ENCODE measurements around the gene ZBTB17. TPM values are rescaled to one million over a fixed set of nuclear protein-coding genes. Genes with fewer than 3 reads are reported as not detected.

The ZBTB17 gene
- total and polyA plus RNA-seq, 2 of the 4 experiments (the other 2 are of a cell fraction), result 26.3 to 58.2 TPM

DNA sequence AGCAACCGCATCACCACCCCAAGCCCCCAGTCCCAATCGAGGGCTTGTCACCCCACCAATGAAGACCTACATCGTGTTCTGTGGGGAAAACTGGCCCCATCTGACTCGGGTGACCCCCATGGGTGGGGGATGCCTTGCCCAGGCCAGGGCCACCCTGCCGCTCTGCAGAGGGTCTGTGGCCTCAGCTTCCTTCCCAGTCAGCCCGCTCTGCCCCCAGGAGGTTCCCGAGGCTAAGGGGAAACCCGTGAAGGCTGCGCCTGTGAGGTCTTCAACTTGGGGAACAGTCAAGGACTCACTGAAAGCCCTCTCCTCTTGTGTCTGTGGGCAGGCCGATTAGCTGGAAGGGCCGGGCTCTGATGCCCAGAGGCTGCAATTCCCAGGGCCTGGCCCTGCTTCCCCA is 30.1 kb upstream of the ZBTB17 start:
- intact Hi-C loops (cut with micrococcal nuclease), result loop anchor here (5.0 kb wide), 1 partner anchor 214 kb away; no protein-coding TSS in a partner anchor
- in situ Hi-C loops (cut with MboI; ENCODE audit: low sequenced_read_pairs), result no loop called here
- Histone ChIP-seq H3K27me3 (ENCODE audit: control insufficient read depth, insufficient read depth, low read length) (peaks cover 4% of the 10 kb centered on the region; the same call in 1 of the 2 replicates), H3K9me1 (ENCODE audit: insufficient read depth, low read length) (no peaks in the 10 kb centered on the region), H4K91ac (ENCODE audit: insufficient read depth, low read depth, low read length) (no peak overlapping the region), H3K4me3 (ENCODE audit: insufficient read depth, low read depth, low read length) (no peak overlapping the region), H2AFZ (replicated peaks; ENCODE audit: low read length, poor library complexity) (no peak overlapping the region), H2AK9ac (replicated peaks; ENCODE audit: low read depth, low read length, poor library complexity) (no peak overlapping the region), H3K23ac (ENCODE audit: low read depth, low read length) (no peak overlapping the region), H3K14ac (replicated peaks; ENCODE audit: low read depth, low read length) (no peak overlapping the region), H3K9me3 (ENCODE audit: control insufficient read depth, insufficient read depth, low read length) (no peaks in the 10 kb centered on the region), H3K27ac (ENCODE audit: insufficient read depth, low read length) (no peak overlapping the region), H3K36me3 (ENCODE audit: control insufficient read depth, insufficient read depth, low read length) (no peaks in the 10 kb centered on the region), H3K4ac (ENCODE audit: low read depth, low read length) (no peak overlapping the region), H4K5ac (ENCODE audit: low read depth, low read length) (no peak overlapping the region), H3K4me2 (ENCODE audit: low read depth, low read length) (no peak overlapping the region), H2BK5ac (ENCODE audit: low read depth, low read length, poor library complexity, severe bottlenecking) (no peak overlapping the region), H3K79me1 (ENCODE audit: low read depth in 1 of 2, low read length in 2 of 2) (no peaks in the 10 kb centered on the region), H2AK5ac (ENCODE audit: low read depth, low read length) (no peak overlapping the region), H4K8ac (ENCODE audit: low read depth in 2 of 2, low read length in 2 of 2) (no peak overlapping the region), H3K18ac (ENCODE audit: low read depth, low read length) (no peak overlapping the region), H3K56ac (ENCODE audit: extremely low read depth, insufficient read depth, low read length) (no peak overlapping the region), H2BK20ac (ENCODE audit: low read depth, low read length) (no peak overlapping the region), H3K4me1 (ENCODE audit: control insufficient read depth, insufficient read depth, low read length) (no peaks in the 10 kb centered on the region), H4K20me1 (ENCODE audit: insufficient read depth, low read length) (0 out of 2 replicates have a peak, but pooled peaks cover 4% of the 10 kb centered on the region), H2BK15ac (ENCODE audit: low read depth, low read length) (no peak overlapping the region), H2BK120ac (ENCODE audit: low read depth, low read length) (no peak overlapping the region), H3K9ac (ENCODE audit: low read depth, low read length) (no peak overlapping the region)
- POLR2A ChIA-PET (ENCODE audit: unreplicated experiment), result no interaction called here
- BruUV-seq (replicated peaks), result no TSS peak
- dilution Hi-C loops (cut with HindIII; ENCODE audit: low sequenced_read_pairs, unreplicated experiment), result no loop called here
- DNase-seq (no peak), ATAC-seq (ENCODE audit: low read depth) (no peak)
- CTCF ChIA-PET, result interaction anchor here (0.6 to 1.4 kb wide), 2 partner anchors 214 to 319 kb away, joined by 4 to 5 read pairs; no protein-coding TSS in a partner anchor
- TF ChIP-seq MXI1 (IDR thresholded peaks at IDR 0.05; ENCODE audit: borderline replicate concordance, low read depth, low read length) (no peak), MAZ (IDR thresholded peaks at IDR 0.05; ENCODE audit: borderline replicate concordance, low read depth, low read length) (no peak), RFX5 (IDR thresholded peaks at IDR 0.05; ENCODE audit: low read depth, low read length) (no peak), CEBPB (IDR thresholded peaks at IDR 0.05; ENCODE audit: low read depth, low read length) (no peak), RCOR1 (IDR thresholded peaks at IDR 0.05; ENCODE audit: insufficient replicate concordance, low read length) (no peak), CHD1 (IDR thresholded peaks at IDR 0.05; ENCODE audit: low read depth, low read length) (no peak), FOS (IDR thresholded peaks at IDR 0.05; ENCODE audit: low read depth, low read length) (no peak)
- TF ChIP-seq, protein P1, sequence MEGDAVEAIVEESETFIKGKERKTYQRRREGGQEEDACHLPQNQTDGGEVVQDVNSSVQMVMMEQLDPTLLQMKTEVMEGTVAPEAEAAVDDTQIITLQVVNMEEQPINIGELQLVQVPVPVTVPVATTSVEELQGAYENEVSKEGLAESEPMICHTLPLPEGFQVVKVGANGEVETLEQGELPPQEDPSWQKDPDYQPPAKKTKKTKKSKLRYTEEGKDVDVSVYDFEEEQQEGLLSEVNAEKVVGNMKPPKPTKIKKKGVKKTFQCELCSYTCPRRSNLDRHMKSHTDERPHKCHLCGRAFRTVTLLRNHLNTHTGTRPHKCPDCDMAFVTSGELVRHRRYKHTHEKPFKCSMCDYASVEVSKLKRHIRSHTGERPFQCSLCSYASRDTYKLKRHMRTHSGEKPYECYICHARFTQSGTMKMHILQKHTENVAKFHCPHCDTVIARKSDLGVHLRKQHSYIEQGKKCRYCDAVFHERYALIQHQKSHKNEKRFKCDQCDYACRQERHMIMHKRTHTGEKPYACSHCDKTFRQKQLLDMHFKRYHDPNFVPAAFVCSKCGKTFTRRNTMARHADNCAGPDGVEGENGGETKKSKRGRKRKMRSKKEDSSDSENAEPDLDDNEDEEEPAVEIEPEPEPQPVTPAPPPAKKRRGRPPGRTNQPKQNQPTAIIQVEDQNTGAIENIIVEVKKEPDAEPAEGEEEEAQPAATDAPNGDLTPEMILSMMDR (conservative IDR thresholded peaks at IDR 0.05; ENCODE audit: low read depth, low read length), result no peak
- TF ChIP-seq, protein P2, sequence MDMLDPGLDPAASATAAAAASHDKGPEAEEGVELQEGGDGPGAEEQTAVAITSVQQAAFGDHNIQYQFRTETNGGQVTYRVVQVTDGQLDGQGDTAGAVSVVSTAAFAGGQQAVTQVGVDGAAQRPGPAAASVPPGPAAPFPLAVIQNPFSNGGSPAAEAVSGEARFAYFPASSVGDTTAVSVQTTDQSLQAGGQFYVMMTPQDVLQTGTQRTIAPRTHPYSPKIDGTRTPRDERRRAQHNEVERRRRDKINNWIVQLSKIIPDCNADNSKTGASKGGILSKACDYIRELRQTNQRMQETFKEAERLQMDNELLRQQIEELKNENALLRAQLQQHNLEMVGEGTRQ (IDR thresholded peaks at IDR 0.05; ENCODE audit: low read depth, low read length), result no peak
- WGBS, 2 experiments (ENCODE audit: extremely low coverage in 2 of 2, insufficient read length in 1 of 2), result no CpG with 5 or more reads among the region's 11 CpGs
